Panc1 (cell line): ENCODE measurements around the gene MYO3B. TPM values are rescaled to one million over a fixed set of nuclear protein-coding genes. Genes with fewer than 3 reads are reported as not detected.

Source experiments
- ATAC-seq: fragments of 200-7000 bp; cut with Tn5 transposase; 2 replicates; pipeline ENCODE4 v1.9.1; 2020; ENCODE audit warnings: mild to moderate bottlenecking, moderate library complexity
- BruUV-seq: library from RNA; stranded (reverse); fragments of 400-500 nt; replicated peaks from 2 replicates; lab custom pipeline; 2021; lab: Mats Ljungman, UMichigan
- CTCF ChIA-PET: fragments of 300-600 bp; sonication (Branson Sonifier 250); formaldehyde crosslinking; loops from one replicate; lab custom pipeline; 2022; ENCODE audit warnings: antibody characterized with exemption; lab: Charles Lee
- POLR2A ChIA-PET: fragments of 300-600 bp; sonication (Branson Sonifier 250); formaldehyde crosslinking; loops from one replicate; lab custom pipeline; 2022; ENCODE audit warnings: antibody characterized with exemption; lab: Charles Lee
- DNase-seq: peaks from one replicate; pipeline ENCODE4 v3.0.0-alpha.2; 2010; ENCODE audit warnings: low read depth, low spot score
- H3K27ac ChIP-seq: 2 replicates; pipeline ENCODE4 v1.5.1; 2011; ENCODE audit warnings: mild to moderate bottlenecking, low read length, inconsistent platforms
- H3K27me3 ChIP-seq: fragments of 200-500 bp; sonication (Bioruptor generic); 2 replicates; pipeline ENCODE4 v1.6.0; 2014; ENCODE audit warnings: low read length, inconsistent platforms; ENCODE audit not compliant: control insufficient read depth, insufficient read depth
- H3K36me3 ChIP-seq: fragments of 200-500 bp; sonication (Bioruptor generic); 2 replicates; pipeline ENCODE4 v1.5.1; 2014; ENCODE audit warnings: inconsistent platforms, mild to moderate bottlenecking, low read length, moderate library complexity; ENCODE audit not compliant: control insufficient read depth, insufficient read depth
- H3K4me1 ChIP-seq: 2 replicates; pipeline ENCODE4 v1.5.1; 2011; ENCODE audit warnings: inconsistent platforms, mild to moderate bottlenecking, low read length, moderate library complexity; ENCODE audit not compliant: control insufficient read depth, insufficient read depth
- H3K4me3 ChIP-seq, 2 experiments: 2 replicates each; pipeline ENCODE4 v1.5.1; 2011 to 2012; ENCODE audit warnings: low read depth in 2 of 2, low read length in 2 of 2, mild to moderate bottlenecking in 2 of 2, inconsistent platforms in 1 of 2, moderate library complexity in 1 of 2
- H3K9me3 ChIP-seq: fragments of 200-500 bp; sonication (Bioruptor generic); 2 replicates; pipeline ENCODE4 v1.5.1; 2014; ENCODE audit warnings: low read depth, mild to moderate bottlenecking, inconsistent platforms, low read length, moderate library complexity; ENCODE audit not compliant: control insufficient read depth, insufficient read depth
- POLR2AphosphoS5 ChIP-seq: IDR thresholded peaks from 2 replicates; pipeline ENCODE4 v1.6.1; 2012; ENCODE audit warnings: mild to moderate bottlenecking, low read depth, low read length, moderate library complexity
- SIN3A ChIP-seq: IDR thresholded peaks from 2 replicates; pipeline ENCODE4 v1.6.1; 2012; ENCODE audit warnings: low read depth, mild to moderate bottlenecking, low read length, moderate library complexity, borderline replicate concordance; ENCODE audit not compliant: insufficient read depth
- TCF7L2 ChIP-seq: IDR thresholded peaks from 2 replicates; pipeline ENCODE4 v1.6.1; 2011; ENCODE audit warnings: mild to moderate bottlenecking, low read depth, low read length, inconsistent platforms
- in situ Hi-C: cut with HindIII; loops from 2 replicates; pipeline ENCODE4 v1.10.0; 2016; ENCODE audit warnings: low sequenced_read_pairs, low pct_unique_long_range_greater_than_20kb
- intact Hi-C: fragments of 100-400 bp; cut with micrococcal nuclease; formaldehyde crosslinking; loops from one replicate; pipeline ENCODE4 v1.10.0; 2022; ENCODE audit not compliant: unreplicated experiment
- total RNA-seq: library from RNA; stranded (reverse); gene quantifications from one replicate; pipeline ENCODE4 v1.2.1, GENCODE V29; 2021; ENCODE audit not compliant: unreplicated experiment
- TF ChIP-seq, protein P1 (sequence below), 2 experiments: IDR thresholded peaks; 2 replicates each; pipeline ENCODE4 v1.6.1; 2011 to 2012; ENCODE audit warnings: low read depth in 2 of 2, control low read depth in 1 of 2, low read length in 1 of 2, mild to moderate bottlenecking in 1 of 2, moderate library complexity in 1 of 2; ENCODE audit not compliant: insufficient read depth in 1 of 2
- TF ChIP-seq, protein P2 (sequence below): fragments of 450-650 bp; IDR thresholded peaks from 2 replicates; pipeline ENCODE4 v1.5.1; 2017; ENCODE audit warnings: mild to moderate bottlenecking

Gene MYO3B
- total RNA-seq, 1 experiment from 2014 or later = 0.05 TPM

DNA sequence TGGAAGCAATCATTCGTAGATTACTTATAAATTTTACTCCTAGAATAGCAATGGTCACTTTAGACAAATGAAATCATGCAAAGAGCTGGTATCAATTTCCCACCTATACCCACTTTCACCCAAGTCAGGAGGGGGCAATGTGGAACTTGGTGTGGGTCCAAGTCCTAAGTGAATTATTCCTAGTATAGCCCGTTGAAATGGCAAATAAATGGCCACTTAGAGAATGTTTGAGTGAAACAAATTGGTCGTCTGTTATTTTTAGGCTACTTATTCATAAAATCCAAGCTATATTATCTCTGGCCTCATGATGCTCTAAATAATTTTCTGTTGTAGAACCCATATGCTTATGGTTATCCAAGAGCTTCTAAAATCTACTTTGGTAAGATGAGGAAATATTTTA, 98.1 kb downstream of the MYO3B start:
- DNase-seq = no peak
- intact Hi-C loops = no loop called here
- no peak for ATAC-seq
- Histone ChIP-seq H3K36me3 (no peaks in the 10 kb centered on the region), H3K27ac (no peak overlapping the region), H3K4me3 (no peak overlapping the region), H3K4me1 (no peaks in the 10 kb centered on the region), H3K27me3 (no peaks in the 10 kb centered on the region), H3K9me3 (no peaks in the 10 kb centered on the region)
- no TSS peak for BruUV-seq
- TF ChIP-seq TCF7L2 (no peak), POLR2AphosphoS5 (no peak), SIN3A (no peak)
- TF ChIP-seq, protein P1, sequence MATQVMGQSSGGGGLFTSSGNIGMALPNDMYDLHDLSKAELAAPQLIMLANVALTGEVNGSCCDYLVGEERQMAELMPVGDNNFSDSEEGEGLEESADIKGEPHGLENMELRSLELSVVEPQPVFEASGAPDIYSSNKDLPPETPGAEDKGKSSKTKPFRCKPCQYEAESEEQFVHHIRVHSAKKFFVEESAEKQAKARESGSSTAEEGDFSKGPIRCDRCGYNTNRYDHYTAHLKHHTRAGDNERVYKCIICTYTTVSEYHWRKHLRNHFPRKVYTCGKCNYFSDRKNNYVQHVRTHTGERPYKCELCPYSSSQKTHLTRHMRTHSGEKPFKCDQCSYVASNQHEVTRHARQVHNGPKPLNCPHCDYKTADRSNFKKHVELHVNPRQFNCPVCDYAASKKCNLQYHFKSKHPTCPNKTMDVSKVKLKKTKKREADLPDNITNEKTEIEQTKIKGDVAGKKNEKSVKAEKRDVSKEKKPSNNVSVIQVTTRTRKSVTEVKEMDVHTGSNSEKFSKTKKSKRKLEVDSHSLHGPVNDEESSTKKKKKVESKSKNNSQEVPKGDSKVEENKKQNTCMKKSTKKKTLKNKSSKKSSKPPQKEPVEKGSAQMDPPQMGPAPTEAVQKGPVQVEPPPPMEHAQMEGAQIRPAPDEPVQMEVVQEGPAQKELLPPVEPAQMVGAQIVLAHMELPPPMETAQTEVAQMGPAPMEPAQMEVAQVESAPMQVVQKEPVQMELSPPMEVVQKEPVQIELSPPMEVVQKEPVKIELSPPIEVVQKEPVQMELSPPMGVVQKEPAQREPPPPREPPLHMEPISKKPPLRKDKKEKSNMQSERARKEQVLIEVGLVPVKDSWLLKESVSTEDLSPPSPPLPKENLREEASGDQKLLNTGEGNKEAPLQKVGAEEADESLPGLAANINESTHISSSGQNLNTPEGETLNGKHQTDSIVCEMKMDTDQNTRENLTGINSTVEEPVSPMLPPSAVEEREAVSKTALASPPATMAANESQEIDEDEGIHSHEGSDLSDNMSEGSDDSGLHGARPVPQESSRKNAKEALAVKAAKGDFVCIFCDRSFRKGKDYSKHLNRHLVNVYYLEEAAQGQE (IDR thresholded peaks at IDR 0.05; ENCODE audit: insufficient read depth in 1 of 2, low read depth in 2 of 2, low read length in 1 of 2) = no peak
- TF ChIP-seq, protein P2, sequence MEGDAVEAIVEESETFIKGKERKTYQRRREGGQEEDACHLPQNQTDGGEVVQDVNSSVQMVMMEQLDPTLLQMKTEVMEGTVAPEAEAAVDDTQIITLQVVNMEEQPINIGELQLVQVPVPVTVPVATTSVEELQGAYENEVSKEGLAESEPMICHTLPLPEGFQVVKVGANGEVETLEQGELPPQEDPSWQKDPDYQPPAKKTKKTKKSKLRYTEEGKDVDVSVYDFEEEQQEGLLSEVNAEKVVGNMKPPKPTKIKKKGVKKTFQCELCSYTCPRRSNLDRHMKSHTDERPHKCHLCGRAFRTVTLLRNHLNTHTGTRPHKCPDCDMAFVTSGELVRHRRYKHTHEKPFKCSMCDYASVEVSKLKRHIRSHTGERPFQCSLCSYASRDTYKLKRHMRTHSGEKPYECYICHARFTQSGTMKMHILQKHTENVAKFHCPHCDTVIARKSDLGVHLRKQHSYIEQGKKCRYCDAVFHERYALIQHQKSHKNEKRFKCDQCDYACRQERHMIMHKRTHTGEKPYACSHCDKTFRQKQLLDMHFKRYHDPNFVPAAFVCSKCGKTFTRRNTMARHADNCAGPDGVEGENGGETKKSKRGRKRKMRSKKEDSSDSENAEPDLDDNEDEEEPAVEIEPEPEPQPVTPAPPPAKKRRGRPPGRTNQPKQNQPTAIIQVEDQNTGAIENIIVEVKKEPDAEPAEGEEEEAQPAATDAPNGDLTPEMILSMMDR = no peak
- in situ Hi-C loops = no loop called here
- ChIA-PET CTCF (no interaction called here), POLR2A (no interaction called here)

DNA sequence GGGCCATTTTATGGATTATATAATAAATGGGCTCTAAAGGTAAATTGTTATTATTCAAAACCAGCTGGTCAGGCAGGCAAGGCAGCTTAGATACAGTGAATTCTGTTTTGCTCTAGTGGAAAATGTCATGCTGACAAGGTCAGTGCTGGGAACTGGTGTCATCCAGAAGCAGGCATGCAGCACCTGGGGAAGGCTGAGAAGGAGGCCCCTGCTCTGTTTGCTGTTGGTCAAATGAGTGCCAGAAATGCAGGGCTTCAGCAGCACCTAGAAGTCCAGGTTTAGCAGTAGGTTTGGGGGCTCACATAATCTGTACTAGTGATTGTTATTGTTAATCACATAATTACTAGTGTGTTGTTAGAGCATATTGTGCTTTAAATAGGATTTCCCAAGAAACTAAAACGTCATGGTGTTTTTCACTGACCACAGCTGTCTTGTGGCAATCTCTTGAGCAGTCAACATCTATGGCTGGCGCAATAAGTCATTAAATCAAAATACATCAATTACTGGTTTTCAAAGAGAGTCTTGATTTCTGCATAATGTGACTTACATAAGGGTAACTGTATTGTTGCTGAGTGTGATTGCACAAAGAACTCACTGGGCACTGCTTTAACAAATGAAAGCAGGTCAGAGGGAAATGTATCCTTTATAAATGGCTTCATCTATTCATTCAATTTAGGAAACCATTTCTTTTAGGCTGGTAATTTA, 99.1 kb downstream of the MYO3B start:
- ChIA-PET POLR2A (no interaction called here), CTCF (no interaction called here)
- no peak for TF ChIP-seq TCF7L2
- TF ChIP-seq, protein P2 = no peak
- TF ChIP-seq, protein P1 (IDR thresholded peaks at IDR 0.05; ENCODE audit: insufficient read depth in 1 of 2, low read depth in 2 of 2, low read length in 1 of 2) = no peak
- no peak for TF ChIP-seq POLR2AphosphoS5
- TF ChIP-seq SIN3A = no peak
- Histone ChIP-seq H3K9me3 (no peaks in the 10 kb centered on the region), H3K4me1 (no peaks in the 10 kb centered on the region), H3K4me3 (no peak overlapping the region), H3K27ac (no peak overlapping the region), H3K27me3 (no peaks in the 10 kb centered on the region), H3K36me3 (no peaks in the 10 kb centered on the region)
- BruUV-seq = no TSS peak
- intact Hi-C loops (no loop called here), in situ Hi-C loops (no loop called here)
- ATAC-seq (no peak), DNase-seq (no peak)
